ENCODE measurements around the gene SLC16A8. TPM values are rescaled to one million over a fixed set of nuclear protein-coding genes. Genes with fewer than 3 reads are reported as not detected.
"Not testable (repeated sequence)": the region's sequence is repeated elsewhere in the genome, so short reads cannot be mapped to it uniquely, and the experiment has no call there.

Gene SLC16A8
- total RNA-seq, 1 experiment from 2014 or later, result not detected

- Histone ChIP-seq H3K36me3 (no peaks in the 10 kb centered on the region), H3K27me3 (replicated peaks) (no peaks in the 10 kb centered on the region), H3K4me3 (no peak overlapping the region), H3K27ac (no peak overlapping the region), H3K9me3 (replicated peaks) (no peaks in the 10 kb centered on the region), H3K4me1 (replicated peaks) (no peaks in the 10 kb centered on the region)
- DNase-seq (ENCODE audit: low read depth in 1 of 2, low spot score in 2 of 2), result no peak
Measured at GRCh38 chr22:38046070-38046748, 37.8 kb downstream of the SLC16A8 start.

- Histone ChIP-seq H3K36me3 (no peaks in the 10 kb centered on the region), H3K4me1 (replicated peaks) (0 out of 2 replicates have a peak, but pooled peaks cover 3% of the 10 kb centered on the region), H3K27me3 (replicated peaks) (no peaks in the 10 kb centered on the region), H3K4me3 (no peak overlapping the region), H3K9me3 (replicated peaks) (no peaks in the 10 kb centered on the region), H3K27ac (no peak overlapping the region)
- DNase-seq (ENCODE audit: low read depth in 1 of 2, low spot score in 2 of 2), result no peak
Measured at GRCh38 chr22:38043151-38044039, 40.6 kb downstream of the SLC16A8 start.

- no peak overlapping the region for H3K27ac ChIP-seq
- H3K9me3 ChIP-seq (replicated peaks), result no peaks in the 10 kb centered on the region
- DNase-seq (ENCODE audit: low read depth in 1 of 2, low spot score in 2 of 2), result no peak
Measured at GRCh38 chr22:38042488-38042790, 41.5 kb downstream of the SLC16A8 start.

GRCh38 chr22:38041760-38042487, 42.1 kb downstream of the SLC16A8 start:
- Histone ChIP-seq H3K36me3 (no peaks in the 10 kb centered on the region), H3K27me3 (replicated peaks) (no peaks in the 10 kb centered on the region), H3K4me3 (no peak overlapping the region), H3K9me3 (replicated peaks) (no peaks in the 10 kb centered on the region), H3K27ac (no peak overlapping the region), H3K4me1 (replicated peaks) (0 out of 2 replicates have a peak, but pooled peaks cover 3% of the 10 kb centered on the region)
- DNase-seq (ENCODE audit: low read depth in 1 of 2, low spot score in 2 of 2), result no peak

More at GRCh38 chr22:38042488-38042790, 41.5 kb downstream of the SLC16A8 start:
- no peaks in the 10 kb centered on the region for H3K36me3 ChIP-seq
- no peaks in the 10 kb centered on the region for H3K27me3 ChIP-seq (replicated peaks)
- no peak overlapping the region for H3K4me3 ChIP-seq
- 0 out of 2 replicates have a peak, but pooled peaks cover 3% of the 10 kb centered on the region for H3K4me1 ChIP-seq (replicated peaks)

GRCh38 chr22:38040953-38041759, 42.8 kb downstream of the SLC16A8 start:
- Histone ChIP-seq H3K4me3 (no peak overlapping the region), H3K4me1 (replicated peaks) (0 out of 2 replicates have a peak, but pooled peaks cover 3% of the 10 kb centered on the region), H3K27me3 (replicated peaks) (no peaks in the 10 kb centered on the region), H3K27ac (no peak overlapping the region), H3K9me3 (replicated peaks) (no peaks in the 10 kb centered on the region), H3K36me3 (no peaks in the 10 kb centered on the region)
- peak in 1 of 2 experiments; percentile 53 for DNase-seq (ENCODE audit: low read depth in 1 of 2, low spot score in 2 of 2)

GRCh38 chr22:38038890-38039812, 44.8 kb downstream of the SLC16A8 start:
- H3K27me3 ChIP-seq (replicated peaks), result no peaks in the 10 kb centered on the region

GRCh38 chr22:38038426-38038825, 45.6 kb downstream of the SLC16A8 start:
- Histone ChIP-seq H3K9me3 (replicated peaks) (no peaks in the 10 kb centered on the region), H3K4me1 (replicated peaks) (peaks cover 17% of the 10 kb centered on the region), H3K36me3 (no peaks in the 10 kb centered on the region), H3K27ac (no peak overlapping the region), H3K4me3 (no peak overlapping the region), H3K27me3 (replicated peaks) (no peaks in the 10 kb centered on the region)
- DNase-seq (ENCODE audit: low read depth in 1 of 2, low spot score in 2 of 2), result no peak

More at GRCh38 chr22:38038890-38039812, 44.8 kb downstream of the SLC16A8 start:
- Histone ChIP-seq H3K36me3 (no peaks in the 10 kb centered on the region), H3K27ac (no peak overlapping the region), H3K9me3 (replicated peaks) (no peaks in the 10 kb centered on the region), H3K4me3 (no peak overlapping the region), H3K4me1 (replicated peaks) (peaks cover 13% of the 10 kb centered on the region)
- DNase-seq (ENCODE audit: low read depth in 1 of 2, low spot score in 2 of 2), result no peak

DNA sequence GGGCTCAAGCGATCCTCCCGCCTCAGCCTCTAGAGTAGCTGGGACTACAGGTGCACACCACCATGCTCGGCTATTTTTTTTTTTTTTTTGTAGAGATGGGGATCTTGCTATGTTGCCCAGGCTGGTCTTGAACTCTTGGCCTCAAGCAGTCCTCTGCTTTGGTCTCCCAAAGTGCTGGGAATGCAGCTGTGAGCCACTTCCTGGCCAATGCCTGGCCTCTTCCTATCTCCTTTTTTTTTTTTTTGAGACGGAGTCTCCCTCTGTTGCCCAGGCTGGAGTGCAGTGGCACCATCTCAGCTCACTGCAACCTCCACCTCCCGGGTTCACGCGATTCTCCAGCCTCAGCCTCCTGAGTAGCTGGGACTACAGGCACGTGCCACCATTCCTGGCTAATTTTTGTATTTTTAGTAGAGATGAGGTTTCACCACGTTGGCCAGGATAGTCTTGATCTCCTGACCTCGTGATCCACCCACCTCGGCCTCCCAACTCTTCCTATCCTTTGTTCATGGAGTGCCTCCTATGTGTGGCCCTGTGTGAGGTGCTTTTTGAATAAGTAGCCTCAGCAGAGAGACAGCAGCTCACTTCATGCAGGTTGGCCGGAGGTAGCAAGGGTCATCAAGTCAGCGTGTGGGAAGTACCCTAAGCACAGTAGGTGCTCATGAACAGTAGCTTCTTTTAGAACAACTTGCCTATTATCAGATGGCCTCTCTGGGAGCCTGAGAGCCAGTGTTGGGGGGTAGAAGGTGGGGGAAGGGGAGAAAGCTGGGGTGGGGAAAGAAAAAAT, 46.4 kb downstream of the SLC16A8 start:
- not testable (repeated sequence) for H3K9me3 ChIP-seq (replicated peaks); H3K27ac ChIP-seq; DNase-seq (ENCODE audit: low read depth in 1 of 2, low spot score in 2 of 2)

DNA sequence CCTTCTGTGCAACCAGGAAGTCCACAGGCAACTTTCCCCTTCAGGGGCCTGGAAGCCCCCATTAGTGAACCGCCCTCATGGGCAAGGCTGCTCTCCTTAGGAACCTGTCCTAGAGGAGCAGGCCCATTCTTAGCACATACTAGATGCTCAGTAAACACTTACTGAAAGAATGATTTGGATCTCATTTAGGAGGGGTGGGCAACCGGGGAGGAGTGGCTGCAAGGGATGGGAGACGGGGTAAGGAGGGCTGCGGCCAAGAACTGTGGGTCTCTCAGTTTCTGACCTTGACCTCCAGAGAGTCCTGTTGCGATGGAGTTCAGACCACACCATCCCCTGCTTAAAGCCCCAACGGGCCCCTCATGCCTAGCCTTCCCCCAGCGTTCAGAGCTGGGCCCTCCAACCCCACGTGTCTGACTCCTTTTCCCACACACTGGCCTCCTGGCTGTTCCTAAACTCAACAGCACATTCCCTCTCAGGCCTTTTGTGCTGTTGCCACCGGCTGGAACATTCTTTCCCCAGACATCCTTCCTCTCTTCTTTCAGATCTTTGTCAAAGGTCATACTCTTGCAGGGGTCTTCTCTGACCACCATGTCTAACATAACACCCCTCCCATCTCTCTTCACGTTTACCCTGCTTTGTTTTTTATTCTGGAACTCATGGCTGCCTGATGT, 47.5 kb downstream of the SLC16A8 start:
- H3K27ac ChIP-seq, result no peak overlapping the region
- H3K27me3 ChIP-seq (replicated peaks), result no peaks in the 10 kb centered on the region
- H3K36me3 ChIP-seq, result no peaks in the 10 kb centered on the region
- DNase-seq (ENCODE audit: low read depth in 1 of 2, low spot score in 2 of 2), result no peak
- no peaks in the 10 kb centered on the region for H3K9me3 ChIP-seq (replicated peaks)
- peaks cover 17% of the 10 kb centered on the region for H3K4me1 ChIP-seq (replicated peaks)
- no peak overlapping the region for H3K4me3 ChIP-seq

More for the DNA sequence above, 46.4 kb downstream of the SLC16A8 start:
- peaks cover 17% of the 10 kb centered on the region for H3K4me1 ChIP-seq (replicated peaks)
- H3K36me3 ChIP-seq; H3K27me3 ChIP-seq (replicated peaks); H3K4me3 ChIP-seq: not testable (repeated sequence)

DNA sequence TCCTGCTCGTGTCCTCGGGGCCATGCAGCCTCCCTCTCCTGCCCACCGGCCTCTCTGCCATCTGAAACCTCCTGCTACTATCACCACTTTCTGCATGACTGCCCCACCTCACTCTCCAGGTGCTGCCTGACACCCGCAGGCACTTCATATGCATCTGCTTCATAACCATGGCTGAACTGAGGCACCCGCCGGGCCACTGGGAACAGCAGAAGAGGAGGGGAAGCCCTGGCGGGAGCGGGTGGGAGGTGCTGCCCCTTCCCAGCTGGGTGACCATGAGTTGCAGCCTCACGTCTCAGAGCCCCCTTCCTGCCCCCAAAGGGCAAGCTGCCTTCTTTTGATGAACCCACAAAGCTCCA, 48.5 kb downstream of the SLC16A8 start:
- no peak for DNase-seq (ENCODE audit: low read depth in 1 of 2, low spot score in 2 of 2)
- peaks cover 14% of the 10 kb centered on the region for H3K4me1 ChIP-seq (replicated peaks)
- H3K36me3 ChIP-seq, result no peaks in the 10 kb centered on the region
- H3K27me3 ChIP-seq (replicated peaks), result no peaks in the 10 kb centered on the region
- H3K9me3 ChIP-seq (replicated peaks), result no peaks in the 10 kb centered on the region
- H3K4me3 ChIP-seq, result no peak overlapping the region
- no peak overlapping the region for H3K27ac ChIP-seq

DNA sequence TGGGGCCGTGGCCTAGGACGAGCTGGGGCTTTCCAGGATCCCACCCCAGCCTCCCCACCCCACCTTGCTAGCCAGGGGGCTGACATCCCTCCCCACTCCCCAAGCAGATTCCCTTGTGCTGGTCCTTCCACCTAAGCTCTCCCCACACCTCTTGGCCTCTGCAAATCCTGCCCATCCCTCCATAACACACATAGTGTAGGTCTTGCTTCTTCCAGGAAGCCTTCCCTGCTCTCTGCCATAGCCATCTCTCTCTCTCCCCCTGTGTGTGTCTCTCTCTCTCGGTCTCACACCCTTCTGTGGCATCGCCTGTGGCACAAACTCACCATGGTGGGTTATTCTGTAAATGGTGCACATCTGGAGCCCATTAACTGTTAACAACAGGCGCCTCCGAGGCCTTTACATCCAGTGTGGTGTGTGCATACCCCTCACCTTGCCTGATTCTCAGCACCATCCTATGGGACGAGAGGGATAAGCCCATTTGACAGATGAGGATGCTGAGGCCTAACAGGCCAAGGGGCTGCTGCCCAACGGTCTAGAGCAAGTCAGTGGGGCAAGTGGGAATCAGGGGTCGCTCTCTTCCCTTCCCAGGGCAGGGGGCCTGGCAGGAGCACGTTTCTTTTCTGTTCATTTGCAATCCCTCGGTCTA, 49.0 kb downstream of the SLC16A8 start:
- Histone ChIP-seq H3K9me3 (replicated peaks) (no peaks in the 10 kb centered on the region), H3K36me3 (no peaks in the 10 kb centered on the region), H3K4me1 (replicated peaks) (peaks cover 14% of the 10 kb centered on the region), H3K27ac (no peak overlapping the region), H3K4me3 (no peak overlapping the region), H3K27me3 (replicated peaks) (no peaks in the 10 kb centered on the region)
- no peak for DNase-seq (ENCODE audit: low read depth in 1 of 2, low spot score in 2 of 2)
